Globus pallidus (tissue), 1 donor: Measurements from ENCODE around the gene HIC2.
"Not testable (repeated sequence)": the region's sequence is repeated elsewhere in the genome, so short reads cannot be mapped to it uniquely, and the experiment has no call there.

ENCODE experiments used
- DNase-seq: peaks from one replicate; pipeline ENCODE4 v3.0.0-alpha.2; 2015; ENCODE audit warnings: low spot score

Gene HIC2

GRCh38 chr22:21449531-21450319, 32.6 kb downstream of the HIC2 start:
- DNase-seq = no peak

GRCh38 chr22:21450320-21450831, 33.2 kb downstream of the HIC2 start:
- no peak for DNase-seq

DNA sequence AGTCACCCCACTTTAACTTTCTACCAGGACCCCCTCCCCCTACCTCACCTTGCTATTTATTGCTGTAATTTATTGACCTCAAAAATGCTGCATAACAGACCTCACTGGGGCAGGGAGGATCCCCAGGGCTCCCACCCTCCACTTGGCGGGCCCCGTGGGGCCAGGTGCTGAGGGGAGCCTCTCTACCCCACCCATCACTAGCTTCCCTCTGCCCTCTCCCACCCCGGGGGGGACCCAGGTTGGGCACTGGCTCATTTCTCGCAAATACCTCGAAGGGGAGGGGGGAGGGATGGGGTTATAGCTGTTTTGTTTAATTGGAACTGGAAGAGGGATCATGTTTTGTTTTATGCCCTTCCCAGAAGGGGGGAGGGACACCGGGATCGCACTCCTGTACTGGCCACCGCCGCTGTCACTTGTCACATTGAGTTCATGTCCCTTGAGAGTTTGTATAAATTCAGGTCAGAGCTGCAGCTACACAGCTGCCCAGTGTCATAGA, 33.7 kb downstream of the HIC2 start:
- no peak for DNase-seq

GRCh38 chr22:21451545-21452520, 34.7 kb downstream of the HIC2 start:
- DNase-seq = no peak

- DNase-seq = not testable (repeated sequence)
Observed at GRCh38 chr22:21452666-21453065, 35.5 kb downstream of the HIC2 start.

DNA sequence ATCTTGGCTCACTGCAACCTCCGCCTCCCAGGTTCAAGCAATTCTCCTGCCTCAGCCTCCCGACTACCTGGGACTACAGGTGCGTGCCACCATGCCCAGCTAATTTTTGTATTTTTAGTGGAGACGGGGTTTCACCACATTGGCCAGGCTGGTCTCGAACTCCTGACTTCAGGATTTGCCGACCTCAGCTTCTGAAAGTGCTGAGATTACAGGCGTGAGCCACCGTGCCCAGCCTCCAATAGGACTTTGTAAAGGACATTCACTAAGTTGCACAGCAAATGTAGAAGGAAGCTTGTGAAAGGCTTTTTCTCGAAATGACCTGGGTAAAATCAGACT, 37.8 kb downstream of the HIC2 start:
- DNase-seq = not testable (repeated sequence)

DNA sequence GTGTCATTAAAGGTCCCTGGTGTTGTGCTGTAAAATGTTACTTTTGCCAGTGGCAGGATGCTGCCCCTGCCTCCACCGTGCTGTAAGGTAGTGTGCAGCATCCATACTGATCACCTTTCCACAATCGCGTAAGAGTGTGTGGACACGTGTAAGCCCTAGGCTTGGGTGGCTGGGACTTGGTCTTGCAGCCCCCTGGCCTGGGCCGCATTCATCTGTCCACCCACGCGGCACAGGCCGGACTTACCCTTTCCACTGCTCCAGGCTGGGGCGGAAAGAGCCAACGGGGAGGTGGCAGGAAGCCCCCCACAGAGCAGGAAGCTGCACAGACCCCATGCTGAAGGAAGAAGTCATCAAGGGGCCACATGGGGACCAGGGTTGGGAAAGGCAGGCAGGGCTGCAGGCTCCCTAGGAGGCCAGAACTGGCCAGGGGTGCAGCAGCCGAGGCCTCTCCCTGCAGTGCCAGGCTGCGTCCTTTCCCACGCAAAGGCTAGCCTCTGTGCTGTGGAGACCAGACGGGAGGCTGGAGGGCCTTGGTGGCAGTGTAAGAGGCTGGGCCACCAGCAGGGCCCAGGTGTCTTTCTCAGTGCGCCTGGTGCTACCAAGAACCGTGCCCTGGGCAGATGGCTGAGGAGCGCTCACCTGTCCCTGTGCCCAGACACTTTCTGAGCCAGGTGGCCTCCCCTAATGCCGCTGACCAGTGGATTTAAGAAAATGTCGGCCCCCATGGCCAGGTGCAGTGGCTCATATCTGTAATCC, 38.3 kb downstream of the HIC2 start:
- DNase-seq = no peak

- no peak for DNase-seq
Observed at GRCh38 chr22:21457023-21457787, 40.0 kb downstream of the HIC2 start.

DNA sequence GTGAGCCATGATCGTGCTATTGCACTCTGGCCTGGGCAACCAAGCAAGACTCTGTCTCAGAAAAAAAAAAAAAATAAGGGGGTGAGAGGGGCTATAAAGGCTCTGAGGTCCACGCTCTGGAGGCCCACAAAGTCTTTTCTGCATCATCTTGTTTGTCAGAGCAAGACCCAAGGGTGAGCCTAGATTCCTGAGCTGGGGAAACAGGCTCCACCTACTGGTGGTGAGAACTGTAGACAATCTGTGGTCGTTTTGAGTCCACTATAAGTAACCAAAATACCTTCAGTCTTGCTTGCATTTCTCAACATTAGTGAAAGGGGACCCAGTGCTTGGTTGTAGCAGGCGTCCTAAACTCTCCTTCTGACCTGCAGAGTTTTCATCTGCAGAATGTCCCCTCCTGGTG, 45.5 kb downstream of the HIC2 start:
- not testable (repeated sequence) for DNase-seq

- not testable (repeated sequence) for DNase-seq
Observed at GRCh38 chr22:21467337-21468193, 50.4 kb downstream of the HIC2 start, which contains the start of gene TMEM191C. TMEM191C (plus strand) TSS chr22:21467387; CDS start chr22:21467460, 73 bp downstream.

GRCh38 chr22:21468194-21469096, 51.3 kb downstream of the HIC2 start:
- DNase-seq = peak; percentile 69

DNA sequence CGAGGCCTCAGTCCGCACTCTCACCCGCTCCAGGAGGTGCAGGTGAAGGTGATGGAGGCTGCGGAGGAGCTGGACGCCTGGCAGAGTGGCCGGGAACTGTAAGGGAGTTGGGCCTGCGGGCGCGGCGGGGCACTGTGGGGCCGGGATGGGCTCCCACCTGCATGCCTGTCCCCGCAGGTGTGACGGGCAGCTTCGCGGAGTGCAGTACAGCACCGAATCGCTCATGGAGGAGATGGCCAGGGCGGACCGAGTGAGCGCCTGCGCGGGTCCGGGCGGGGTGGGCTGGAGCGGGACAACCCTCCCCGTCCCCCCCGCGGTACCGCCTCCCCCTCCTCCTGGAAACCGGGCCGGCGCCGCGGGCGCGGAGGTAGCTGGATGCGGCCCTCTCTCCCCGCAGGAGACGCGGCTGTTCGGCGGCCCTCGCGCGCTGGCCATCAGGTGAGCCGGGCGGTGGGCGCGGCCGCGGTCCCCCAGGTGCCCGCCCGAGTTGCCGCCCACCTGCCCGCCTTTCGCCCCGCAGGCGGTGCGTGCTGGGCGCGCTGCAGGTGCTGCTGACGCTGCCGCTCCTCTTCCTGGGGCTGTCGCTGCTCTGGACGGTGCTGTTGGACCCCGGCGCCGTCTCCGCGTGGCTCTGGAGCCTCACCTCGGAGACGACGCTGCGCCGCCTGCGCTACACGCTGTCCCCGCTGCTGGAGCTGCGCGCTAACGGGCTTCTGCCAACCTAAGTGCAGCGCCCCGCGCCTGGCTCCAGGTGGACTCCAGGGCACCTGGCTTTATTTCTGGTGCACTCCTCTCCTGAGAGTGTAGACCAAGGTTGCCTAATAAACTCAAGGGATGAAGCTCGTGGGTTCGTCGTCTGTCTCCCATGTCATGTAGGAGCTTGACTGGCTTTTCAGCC, 52.2 kb downstream of the HIC2 start:
- DNase-seq = not testable (repeated sequence)

DNA sequence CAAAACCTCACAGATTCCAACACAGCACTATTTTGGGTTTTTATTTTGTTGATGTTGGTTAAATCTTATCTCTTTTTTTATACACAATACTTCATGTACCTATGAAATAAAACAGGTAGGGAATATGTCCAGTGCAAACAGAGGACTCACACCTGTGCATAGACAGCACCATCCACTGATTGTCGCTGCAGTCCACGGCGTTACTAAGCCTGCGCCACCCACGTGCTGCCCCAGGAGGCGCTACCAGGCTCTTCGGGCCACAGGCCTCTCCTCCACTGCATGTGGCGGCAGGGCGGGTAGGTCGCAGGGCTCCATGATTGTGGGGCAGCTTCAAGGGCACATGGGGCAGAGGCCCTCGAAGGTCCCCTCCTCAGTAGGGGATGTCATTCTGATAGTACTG, 55.8 kb downstream of the HIC2 start:
- not testable (repeated sequence) for DNase-seq

- DNase-seq = not testable (repeated sequence)
Observed at GRCh38 chr22:21473664-21474063, 56.5 kb downstream of the HIC2 start.

DNA sequence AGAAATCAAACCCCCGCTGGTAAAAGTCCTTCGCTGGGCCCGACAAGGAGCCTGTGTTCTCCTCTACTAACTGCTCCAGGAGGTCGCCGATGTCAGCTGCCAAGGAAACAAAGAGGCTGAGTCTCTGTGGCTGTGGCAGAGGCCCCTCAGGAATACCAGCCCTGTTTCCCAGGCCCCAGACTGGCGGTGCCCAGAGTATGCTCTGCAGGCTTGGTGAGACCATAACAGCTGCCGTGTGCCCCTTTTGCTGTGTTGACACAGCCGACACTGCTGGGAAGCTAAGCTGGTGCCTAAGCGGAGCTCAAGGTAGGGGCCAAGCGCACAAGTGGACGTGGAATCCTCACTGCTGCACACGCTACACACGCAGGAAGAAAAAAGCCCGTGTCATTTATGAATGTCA, 66.9 kb downstream of the HIC2 start:
- DNase-seq = not testable (repeated sequence)

- not testable (repeated sequence) for DNase-seq
Observed at GRCh38 chr22:21487723-21488122, 70.6 kb downstream of the HIC2 start.

GRCh38 chr22:21489149-21489680, 72.0 kb downstream of the HIC2 start:
- not testable (repeated sequence) for DNase-seq
